HUES64 (cell line): ENCODE data around the gene TGM2.

ENCODE experiments used
- H3K27ac ChIP-seq: 2 replicates; pipeline ENCODE4 v1.7.0; 2013; ENCODE audit warnings: low read depth, low read length, inconsistent platforms
- H3K27me3 ChIP-seq: 2 replicates; pipeline ENCODE4 v1.6.1; 2013; ENCODE audit warnings: mild to moderate bottlenecking, low read length; ENCODE audit not compliant: insufficient read depth
- H3K36me3 ChIP-seq: 2 replicates; pipeline ENCODE4 v1.6.1; 2013; ENCODE audit warnings: mild to moderate bottlenecking, low read length; ENCODE audit not compliant: insufficient read depth
- H3K4me1 ChIP-seq: 2 replicates; pipeline ENCODE4 v1.6.1; 2013; ENCODE audit warnings: mild to moderate bottlenecking, low read length, moderate library complexity; ENCODE audit not compliant: insufficient read depth
- H3K4me3 ChIP-seq: 2 replicates; pipeline ENCODE4 v1.5.1; 2013; ENCODE audit warnings: mild to moderate bottlenecking, low read length, moderate library complexity
- H3K9ac ChIP-seq: 2 replicates; pipeline ENCODE4 v1.6.1; 2013; ENCODE audit warnings: mild to moderate bottlenecking, low read depth, low read length
- H3K9me3 ChIP-seq: 2 replicates; pipeline ENCODE4 v1.6.1; 2013; ENCODE audit warnings: low read depth, low read length; ENCODE audit not compliant: insufficient read depth
- WGBS: fragments of 150-250, 120-280 bp; methylation state at CpG from one replicate; pipeline ENCODE4 v1.1.7; 2013; ENCODE audit warnings: missing lambda C conversion rate; 5-methylcytosine and 5-hydroxymethylcytosine counted together

Gene TGM2

DNA sequence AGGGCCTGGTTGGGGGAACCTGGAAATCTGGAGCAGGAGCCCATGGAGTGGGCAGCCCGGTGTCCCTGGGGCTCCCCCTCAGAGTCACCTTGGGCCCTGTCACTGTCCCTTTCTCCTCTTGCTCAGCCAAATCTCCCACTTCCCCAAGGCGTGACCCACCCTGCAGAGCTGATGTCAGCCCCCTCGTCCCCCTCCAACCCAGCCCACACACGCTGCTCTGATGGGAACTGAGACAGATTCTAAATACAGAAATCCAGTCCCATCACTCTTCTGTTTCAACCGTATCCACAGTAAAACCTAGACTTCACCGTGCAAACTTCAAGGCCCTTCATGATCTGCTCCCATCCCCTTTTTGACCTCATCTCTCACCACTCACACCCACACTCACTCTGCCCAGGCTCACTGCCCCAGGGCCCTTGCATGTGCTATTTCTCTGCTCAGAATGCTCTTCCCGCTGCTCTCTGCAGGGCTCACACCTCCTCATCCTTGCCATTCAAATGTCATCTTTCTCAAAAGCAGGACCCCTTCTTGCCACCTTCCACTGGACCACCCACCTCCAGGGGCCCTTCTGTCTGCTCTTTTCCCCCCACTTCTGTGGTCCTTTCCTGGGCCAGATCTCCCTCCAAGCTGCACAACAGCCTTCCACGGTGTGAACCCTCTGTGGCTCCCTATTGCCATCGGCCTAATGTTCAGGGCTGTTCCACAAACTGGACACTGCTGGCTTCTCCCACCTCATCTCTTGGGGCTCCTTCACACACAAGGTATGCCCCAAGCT, 16.6 kb downstream of the TGM2 start:
- WGBS = 91% methylated on average over 9 of the region's 9 CpGs
- no peak overlapping the region for H3K27ac ChIP-seq
- H3K9me3 ChIP-seq = no peaks in the 10 kb centered on the region
- no peak overlapping the region for H3K9ac ChIP-seq
- no peaks in the 10 kb centered on the region for H3K36me3 ChIP-seq
- no peaks in the 10 kb centered on the region for H3K27me3 ChIP-seq
- H3K4me3 ChIP-seq = no peak overlapping the region
- H3K4me1 ChIP-seq = peaks cover 11% of the 10 kb centered on the region

DNA sequence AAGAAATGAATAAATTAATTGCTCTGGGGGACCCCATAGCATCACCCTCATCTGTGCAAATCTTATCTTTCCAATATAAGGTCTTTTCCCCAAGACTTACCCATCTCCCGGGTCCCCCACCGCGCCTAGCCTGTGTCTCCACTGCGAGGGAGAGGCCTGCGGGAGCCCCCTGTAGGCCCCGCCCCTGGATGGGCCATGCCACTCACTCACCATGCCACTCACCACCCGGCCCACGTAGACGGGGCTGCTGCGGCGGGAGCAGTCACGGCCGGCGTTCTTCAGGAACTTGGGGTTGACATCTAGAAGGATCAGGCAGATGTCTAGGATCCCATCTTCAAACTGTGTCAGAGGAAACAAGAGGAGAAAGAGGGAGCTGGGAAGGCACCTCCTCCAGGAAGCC, 17.3 kb downstream of the TGM2 start:
- 90% methylated on average over 14 of the region's 14 CpGs for WGBS
- Histone ChIP-seq H3K9me3 (no peaks in the 10 kb centered on the region), H3K4me1 (peaks cover 15% of the 10 kb centered on the region), H3K36me3 (no peaks in the 10 kb centered on the region), H3K27me3 (no peaks in the 10 kb centered on the region), H3K4me3 (no peak overlapping the region), H3K27ac (no peak overlapping the region), H3K9ac (no peak overlapping the region)

DNA sequence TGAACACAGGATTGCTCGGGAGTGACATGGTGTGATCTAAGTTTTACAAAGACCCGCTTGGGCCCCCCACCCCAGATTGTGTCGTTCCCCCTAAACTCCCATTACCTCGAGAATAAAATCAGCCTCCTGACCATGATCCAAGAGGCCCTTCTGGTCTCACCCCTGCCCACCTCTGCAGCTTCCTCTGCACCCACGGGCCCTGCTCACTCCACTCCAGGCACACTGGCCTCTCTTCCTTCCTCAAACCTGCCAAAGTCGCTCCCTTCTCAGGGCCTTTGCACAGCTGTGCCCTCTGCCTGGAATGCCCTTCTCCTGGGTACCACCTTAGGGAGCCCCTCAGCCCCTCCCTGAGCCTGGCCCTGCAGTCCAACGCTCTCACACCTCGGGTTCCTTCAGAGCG, 17.9 kb downstream of the TGM2 start:
- Histone ChIP-seq H3K36me3 (no peaks in the 10 kb centered on the region), H3K9ac (no peak overlapping the region), H3K9me3 (no peaks in the 10 kb centered on the region), H3K27ac (no peak overlapping the region), H3K4me1 (peaks cover 12% of the 10 kb centered on the region), H3K4me3 (no peak overlapping the region), H3K27me3 (no peaks in the 10 kb centered on the region)
- WGBS = 91% methylated on average over 8 of the region's 9 CpGs

DNA sequence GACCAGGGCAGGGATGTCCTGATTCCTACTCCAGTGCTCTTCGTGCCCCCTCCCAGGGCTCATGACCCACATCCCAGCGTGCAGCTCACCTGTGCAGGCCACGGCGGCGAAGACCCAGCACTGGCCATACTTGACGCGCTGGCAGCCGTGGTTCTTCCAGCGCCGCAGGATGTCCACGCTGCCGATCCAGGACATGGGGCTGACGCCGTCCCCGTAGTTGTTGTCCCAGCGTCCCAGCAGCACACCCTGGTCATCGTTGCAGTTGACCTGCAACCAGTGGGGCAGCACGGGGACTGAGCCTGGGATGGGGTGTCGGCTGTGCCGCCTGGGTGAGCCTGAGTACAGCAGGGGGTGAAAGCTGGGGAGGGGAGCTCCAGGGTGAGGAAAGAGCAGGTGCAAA, 18.4 kb downstream of the TGM2 start:
- Histone ChIP-seq H3K4me1 (peaks cover 8% of the 10 kb centered on the region; the same call in 1 of the 2 replicates), H3K36me3 (no peaks in the 10 kb centered on the region), H3K4me3 (no peak overlapping the region), H3K27ac (no peak overlapping the region), H3K27me3 (no peaks in the 10 kb centered on the region), H3K9me3 (no peaks in the 10 kb centered on the region), H3K9ac (no peak overlapping the region)
- 93% methylated on average over 20 of the region's 20 CpGs for WGBS

DNA sequence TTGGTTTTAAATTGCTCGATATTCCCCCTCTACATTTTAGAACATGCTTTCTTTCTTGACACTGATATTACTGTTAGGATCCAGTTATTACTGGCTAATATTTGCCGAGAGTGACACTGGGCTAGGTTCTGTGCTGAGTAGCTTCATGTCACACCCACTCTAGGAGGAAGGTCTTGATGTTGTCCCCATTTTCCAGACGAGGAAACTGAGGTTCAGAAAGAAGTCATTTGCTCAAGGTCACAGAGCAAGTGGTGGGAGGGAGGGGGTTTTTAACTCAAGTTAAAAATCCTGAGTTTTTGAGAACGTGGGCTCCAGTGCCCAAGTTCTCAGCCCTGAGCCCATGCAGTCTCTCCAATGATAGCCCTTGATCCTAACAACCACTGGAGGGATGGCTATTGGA, 18.9 kb downstream of the TGM2 start:
- Histone ChIP-seq H3K27ac (no peak overlapping the region), H3K9me3 (no peaks in the 10 kb centered on the region), H3K27me3 (no peaks in the 10 kb centered on the region), H3K36me3 (no peaks in the 10 kb centered on the region), H3K4me1 (peaks cover 8% of the 10 kb centered on the region; the same call in 1 of the 2 replicates), H3K4me3 (no peak overlapping the region), H3K9ac (no peak overlapping the region)
- 85% methylated on average over 4 of the region's 4 CpGs for WGBS

DNA sequence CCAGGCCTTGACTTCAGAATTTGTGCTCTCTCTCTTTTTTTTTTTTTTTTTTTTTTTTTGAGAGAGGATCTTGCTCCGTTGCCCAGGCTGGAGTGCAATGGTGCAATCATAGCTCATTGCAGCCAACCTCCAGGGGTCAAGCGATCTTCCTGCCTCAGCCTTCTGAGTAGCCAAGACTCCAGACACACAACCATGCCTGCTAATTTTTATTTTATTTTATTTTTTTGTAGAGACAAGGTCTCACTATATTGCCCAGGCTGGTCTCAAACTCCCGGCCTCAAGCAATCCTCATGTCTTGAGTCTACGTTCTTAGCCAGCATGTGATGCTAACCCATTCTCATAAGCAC, 19.4 kb downstream of the TGM2 start:
- H3K27ac ChIP-seq = no peak overlapping the region
- no peak overlapping the region for H3K9ac ChIP-seq
- H3K4me1 ChIP-seq = peaks cover 8% of the 10 kb centered on the region; the same call in 1 of the 2 replicates
- H3K4me3 ChIP-seq = no peak overlapping the region
- no peaks in the 10 kb centered on the region for H3K36me3 ChIP-seq
- H3K27me3 ChIP-seq = no peaks in the 10 kb centered on the region
- H3K9me3 ChIP-seq = no peaks in the 10 kb centered on the region
- 90% methylated on average over 4 of the region's 4 CpGs for WGBS

DNA sequence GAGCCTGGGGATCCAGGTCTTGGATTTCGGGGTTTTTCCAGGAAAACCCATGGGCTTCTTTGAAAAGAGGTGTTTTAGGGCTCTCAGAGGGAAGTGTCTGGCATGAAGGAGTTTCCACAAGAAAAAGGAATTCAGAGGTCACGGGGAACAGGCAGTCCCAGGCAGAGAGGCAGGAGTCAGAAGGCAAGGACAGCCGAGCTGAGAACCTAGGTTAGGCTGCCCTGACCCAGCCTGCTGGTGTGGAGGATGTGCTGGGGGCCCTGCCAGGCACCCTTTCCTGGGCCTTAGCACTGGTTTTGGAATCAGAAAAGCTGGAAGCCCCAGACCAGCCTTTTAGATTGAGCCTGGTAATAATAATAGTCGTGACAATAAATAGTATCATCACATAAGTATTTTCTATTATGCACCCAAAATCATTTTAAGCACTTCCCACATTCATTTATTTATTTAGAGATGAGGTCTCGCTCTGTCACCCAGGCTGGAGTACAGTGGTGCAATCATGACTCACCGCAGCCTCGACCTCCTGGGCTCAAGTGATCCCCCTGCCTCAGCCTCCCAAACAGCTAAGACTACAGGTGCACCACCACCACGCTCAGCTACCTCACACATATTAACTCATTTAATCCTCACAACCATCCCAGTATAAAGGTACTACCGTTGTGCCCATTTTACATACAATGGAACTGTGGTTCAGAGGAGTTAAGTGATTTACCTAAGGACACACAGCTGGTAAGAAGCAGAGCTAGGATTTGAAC, 19.9 kb downstream of the TGM2 start:
- Histone ChIP-seq H3K4me3 (no peak overlapping the region), H3K27ac (no peak overlapping the region), H3K4me1 (peaks cover 10% of the 10 kb centered on the region; the same call in 1 of the 2 replicates), H3K9me3 (no peaks in the 10 kb centered on the region), H3K9ac (no peak overlapping the region), H3K36me3 (no peaks in the 10 kb centered on the region), H3K27me3 (no peaks in the 10 kb centered on the region)
- 90% methylated on average over 8 of the region's 9 CpGs for WGBS

DNA sequence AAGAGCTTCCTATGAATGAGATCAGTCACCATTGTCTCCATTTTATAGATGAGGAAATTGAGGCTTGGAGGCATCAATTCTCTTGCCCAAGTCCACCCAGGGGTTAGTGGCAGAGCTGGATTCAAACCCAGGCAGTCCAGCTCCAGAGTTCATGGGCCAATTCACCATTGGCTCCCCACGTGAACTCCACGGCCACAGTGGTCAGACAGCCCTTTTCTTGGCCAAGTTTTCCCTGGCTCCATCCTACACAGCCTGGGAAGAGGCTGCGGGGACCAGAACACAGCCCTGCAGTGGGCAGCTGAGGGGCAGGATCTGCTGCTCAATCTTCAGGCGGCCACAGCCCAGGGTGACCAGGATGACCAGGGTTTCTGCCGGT, 20.5 kb downstream of the TGM2 start:
- Histone ChIP-seq H3K27ac (no peak overlapping the region), H3K27me3 (no peaks in the 10 kb centered on the region), H3K9me3 (no peaks in the 10 kb centered on the region), H3K9ac (no peak overlapping the region), H3K36me3 (no peaks in the 10 kb centered on the region), H3K4me3 (no peak overlapping the region), H3K4me1 (peaks cover 15% of the 10 kb centered on the region; the same call in 1 of the 2 replicates)
- WGBS = 94% methylated on average over 5 of the region's 5 CpGs

DNA sequence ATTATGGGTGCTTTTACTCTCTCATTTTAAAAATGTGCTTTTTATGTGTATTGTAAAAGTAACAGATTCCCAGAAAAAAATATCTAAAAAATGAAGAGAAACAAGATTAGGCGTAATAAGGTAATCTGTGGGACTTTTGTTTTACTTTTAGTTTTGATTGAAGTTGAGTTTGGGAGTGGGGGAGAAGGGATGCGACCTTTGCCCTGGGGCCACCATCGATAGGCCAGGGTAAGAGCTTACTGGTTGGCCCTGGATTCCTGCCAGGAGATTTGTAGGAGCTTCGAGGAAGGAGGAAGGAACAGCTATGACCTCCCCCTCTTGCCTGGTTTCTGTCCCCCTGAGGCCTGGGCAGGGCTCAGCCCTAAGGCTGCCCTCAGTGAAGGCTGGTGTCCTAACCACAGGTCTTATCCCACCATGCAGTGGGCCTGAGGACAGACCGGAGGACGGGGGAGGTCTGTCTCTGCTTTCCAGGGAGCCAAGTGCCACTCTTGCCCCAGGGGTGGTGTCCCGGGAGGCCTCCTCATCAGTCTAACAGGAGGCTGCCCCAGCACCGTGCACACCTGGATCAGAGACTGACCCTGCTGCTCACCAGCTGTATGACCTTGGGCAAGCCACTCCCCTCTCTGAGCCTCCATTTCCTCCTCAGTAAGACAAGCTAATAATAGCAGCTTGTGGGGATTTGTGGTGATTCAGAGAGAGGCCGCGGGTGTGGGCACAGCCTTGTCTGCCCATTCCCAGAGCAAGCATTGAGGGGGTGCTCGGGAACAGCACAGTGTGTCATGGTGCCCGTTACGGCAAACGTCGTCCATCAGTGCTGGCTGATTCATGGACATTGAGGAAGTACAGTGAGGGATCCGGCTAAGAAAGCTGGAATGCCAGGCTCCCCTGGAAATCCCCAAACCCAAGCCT, 21.2 kb downstream of the TGM2 start:
- Histone ChIP-seq H3K4me1 (peaks cover 15% of the 10 kb centered on the region; the same call in 1 of the 2 replicates), H3K9ac (no peak overlapping the region), H3K27ac (no peak overlapping the region), H3K4me3 (no peak overlapping the region), H3K36me3 (no peaks in the 10 kb centered on the region), H3K9me3 (no peaks in the 10 kb centered on the region), H3K27me3 (no peaks in the 10 kb centered on the region)
- 84% methylated on average over 16 of the region's 16 CpGs for WGBS

DNA sequence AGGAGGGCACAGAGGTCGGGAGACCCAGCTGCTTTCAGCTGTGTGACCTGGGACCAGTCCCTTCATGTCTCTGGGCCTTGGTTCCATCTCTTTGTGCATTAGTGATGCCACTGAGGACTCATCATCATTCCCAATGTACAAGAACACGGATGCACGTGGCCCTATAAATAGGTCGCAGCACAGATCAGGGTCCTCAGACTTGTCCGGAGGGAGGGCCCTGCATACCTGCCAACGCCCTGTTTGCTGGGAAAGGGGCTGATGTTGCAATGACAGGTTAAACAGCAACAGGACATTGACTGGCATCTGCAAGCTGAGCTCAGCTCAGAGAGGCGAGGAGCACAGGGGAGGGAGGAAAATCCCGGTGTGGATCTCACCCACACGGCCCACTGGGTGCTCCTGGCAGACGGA, 21.8 kb downstream of the TGM2 start:
- Histone ChIP-seq H3K36me3 (no peaks in the 10 kb centered on the region), H3K27me3 (no peaks in the 10 kb centered on the region), H3K4me3 (no peak overlapping the region), H3K9ac (no peak overlapping the region), H3K9me3 (no peaks in the 10 kb centered on the region), H3K27ac (no peak overlapping the region), H3K4me1 (peaks cover 15% of the 10 kb centered on the region; the same call in 1 of the 2 replicates)
- 77% methylated on average over 10 of the region's 10 CpGs for WGBS
